ENCODE results near the gene TAF4. TPM values are rescaled to one million over a fixed set of nuclear protein-coding genes. Genes with fewer than 3 reads are reported as not detected.
A peak's percentile ranks its signal among the peaks of the same experiment; 100 is the strongest.

Gene TAF4
- total and polyA plus RNA-seq, 2 of the 13 experiments (the other 11 are each of a cell fraction or from before 2014, with no cell fraction given): 5.9 to 12.0 TPM

DNA sequence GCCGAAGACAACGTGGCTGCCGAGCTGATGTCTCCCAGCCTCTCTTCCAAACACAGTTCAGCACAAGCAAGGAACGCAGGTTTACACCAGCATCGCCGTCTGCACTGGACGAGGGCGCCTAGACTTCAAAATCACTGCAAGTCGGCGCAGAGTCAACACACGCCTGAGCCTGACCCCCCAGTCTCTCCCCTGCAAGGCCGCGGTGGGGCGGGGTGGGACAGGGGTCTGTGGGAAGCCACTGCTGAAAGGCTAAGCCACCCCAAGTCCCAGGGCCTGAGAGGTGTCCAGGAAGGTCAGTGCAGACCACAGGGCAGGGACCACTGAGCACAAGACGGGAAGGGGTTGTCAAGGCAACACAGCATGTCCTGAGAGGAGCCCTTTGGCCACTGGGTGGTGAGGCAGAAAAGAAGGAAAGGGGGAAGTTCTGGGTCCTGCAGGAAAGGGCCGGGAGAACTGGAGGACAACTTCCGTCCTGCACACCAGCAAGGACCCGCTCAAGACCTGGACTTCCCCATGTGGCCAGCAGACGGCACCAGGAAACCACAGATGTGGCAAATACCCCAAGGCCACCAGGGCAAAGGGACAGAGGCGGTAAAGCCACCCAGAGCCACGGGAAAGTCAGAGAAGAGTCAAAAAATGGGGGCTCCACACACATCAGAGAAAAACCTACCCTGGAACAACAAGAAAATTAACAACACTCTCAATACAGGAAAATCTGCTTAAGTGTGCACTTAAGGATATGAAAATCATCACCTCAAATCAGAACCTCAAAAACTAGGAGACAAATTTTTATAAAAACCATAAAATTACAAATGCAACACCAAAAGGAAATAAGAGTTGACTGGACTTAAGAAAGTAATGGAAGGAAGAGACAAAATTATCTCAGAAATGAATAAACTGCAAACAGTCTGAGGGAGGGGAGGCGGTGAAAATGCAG, 84.8 kb downstream of the TAF4 start (continued):
- TF ChIP-seq, protein P1, sequence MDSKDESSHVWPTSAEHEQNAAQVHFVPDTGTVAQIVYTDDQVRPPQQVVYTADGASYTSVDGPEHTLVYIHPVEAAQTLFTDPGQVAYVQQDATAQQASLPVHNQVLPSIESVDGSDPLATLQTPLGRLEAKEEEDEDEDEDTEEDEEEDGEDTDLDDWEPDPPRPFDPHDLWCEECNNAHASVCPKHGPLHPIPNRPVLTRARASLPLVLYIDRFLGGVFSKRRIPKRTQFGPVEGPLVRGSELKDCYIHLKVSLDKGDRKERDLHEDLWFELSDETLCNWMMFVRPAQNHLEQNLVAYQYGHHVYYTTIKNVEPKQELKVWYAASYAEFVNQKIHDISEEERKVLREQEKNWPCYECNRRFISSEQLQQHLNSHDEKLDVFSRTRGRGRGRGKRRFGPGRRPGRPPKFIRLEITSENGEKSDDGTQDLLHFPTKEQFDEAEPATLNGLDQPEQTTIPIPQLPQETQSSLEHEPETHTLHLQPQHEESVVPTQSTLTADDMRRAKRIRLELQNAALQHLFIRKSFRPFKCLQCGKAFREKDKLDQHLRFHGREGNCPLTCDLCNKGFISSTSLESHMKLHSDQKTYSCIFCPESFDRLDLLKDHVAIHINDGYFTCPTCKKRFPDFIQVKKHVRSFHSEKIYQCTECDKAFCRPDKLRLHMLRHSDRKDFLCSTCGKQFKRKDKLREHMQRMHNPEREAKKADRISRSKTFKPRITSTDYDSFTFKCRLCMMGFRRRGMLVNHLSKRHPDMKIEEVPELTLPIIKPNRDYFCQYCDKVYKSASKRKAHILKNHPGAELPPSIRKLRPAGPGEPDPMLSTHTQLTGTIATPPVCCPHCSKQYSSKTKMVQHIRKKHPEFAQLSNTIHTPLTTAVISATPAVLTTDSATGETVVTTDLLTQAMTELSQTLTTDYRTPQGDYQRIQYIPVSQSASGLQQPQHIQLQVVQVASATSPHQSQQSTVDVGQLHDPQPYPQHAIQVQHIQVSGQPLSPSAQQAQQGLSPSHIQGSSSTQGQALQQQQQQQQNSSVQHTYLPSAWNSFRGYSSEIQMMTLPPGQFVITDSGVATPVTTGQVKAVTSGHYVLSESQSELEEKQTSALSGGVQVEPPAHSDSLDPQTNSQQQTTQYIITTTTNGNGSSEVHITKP (CRISPR knock-in tag; IDR thresholded peaks at IDR 0.05; ENCODE audit: low read depth): no peak
- TF ChIP-seq, protein P2, sequence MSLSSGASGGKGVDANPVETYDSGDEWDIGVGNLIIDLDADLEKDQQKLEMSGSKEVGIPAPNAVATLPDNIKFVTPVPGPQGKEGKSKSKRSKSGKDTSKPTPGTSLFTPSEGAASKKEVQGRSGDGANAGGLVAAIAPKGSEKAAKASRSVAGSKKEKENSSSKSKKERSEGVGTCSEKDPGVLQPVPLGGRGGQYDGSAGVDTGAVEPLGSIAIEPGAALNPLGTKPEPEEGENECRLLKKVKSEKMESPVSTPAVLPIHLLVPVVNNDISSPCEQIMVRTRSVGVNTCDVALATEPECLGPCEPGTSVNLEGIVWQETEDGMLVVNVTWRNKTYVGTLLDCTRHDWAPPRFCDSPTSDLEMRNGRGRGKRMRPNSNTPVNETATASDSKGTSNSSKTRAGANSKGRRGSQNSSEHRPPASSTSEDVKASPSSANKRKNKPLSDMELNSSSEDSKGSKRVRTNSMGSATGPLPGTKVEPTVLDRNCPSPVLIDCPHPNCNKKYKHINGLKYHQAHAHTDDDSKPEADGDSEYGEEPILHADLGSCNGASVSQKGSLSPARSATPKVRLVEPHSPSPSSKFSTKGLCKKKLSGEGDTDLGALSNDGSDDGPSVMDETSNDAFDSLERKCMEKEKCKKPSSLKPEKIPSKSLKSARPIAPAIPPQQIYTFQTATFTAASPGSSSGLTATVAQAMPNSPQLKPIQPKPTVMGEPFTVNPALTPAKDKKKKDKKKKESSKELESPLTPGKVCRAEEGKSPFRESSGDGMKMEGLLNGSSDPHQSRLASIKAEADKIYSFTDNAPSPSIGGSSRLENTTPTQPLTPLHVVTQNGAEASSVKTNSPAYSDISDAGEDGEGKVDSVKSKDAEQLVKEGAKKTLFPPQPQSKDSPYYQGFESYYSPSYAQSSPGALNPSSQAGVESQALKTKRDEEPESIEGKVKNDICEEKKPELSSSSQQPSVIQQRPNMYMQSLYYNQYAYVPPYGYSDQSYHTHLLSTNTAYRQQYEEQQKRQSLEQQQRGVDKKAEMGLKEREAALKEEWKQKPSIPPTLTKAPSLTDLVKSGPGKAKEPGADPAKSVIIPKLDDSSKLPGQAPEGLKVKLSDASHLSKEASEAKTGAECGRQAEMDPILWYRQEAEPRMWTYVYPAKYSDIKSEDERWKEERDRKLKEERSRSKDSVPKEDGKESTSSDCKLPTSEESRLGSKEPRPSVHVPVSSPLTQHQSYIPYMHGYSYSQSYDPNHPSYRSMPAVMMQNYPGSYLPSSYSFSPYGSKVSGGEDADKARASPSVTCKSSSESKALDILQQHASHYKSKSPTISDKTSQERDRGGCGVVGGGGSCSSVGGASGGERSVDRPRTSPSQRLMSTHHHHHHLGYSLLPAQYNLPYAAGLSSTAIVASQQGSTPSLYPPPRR (CRISPR knock-in tag; IDR thresholded peaks at IDR 0.05; ENCODE audit: borderline replicate concordance): no peak
- TF ChIP-seq TEAD3 (CRISPR knock-in tag; optimal IDR thresholded peaks at IDR 0.05; ENCODE audit: borderline replicate concordance): peak; percentile 77
- TF ChIP-seq TCF7 (IDR thresholded peaks at IDR 0.05; ENCODE audit: low read depth): no peak
- 0 out of 2 replicates have a peak, but pooled peaks have one; percentile 43 for TF ChIP-seq ERF (CRISPR knock-in tag; IDR thresholded peaks at IDR 0.05)
- TF ChIP-seq EEA1 (CRISPR knock-in tag; IDR thresholded peaks at IDR 0.05; ENCODE audit: borderline replicate concordance): no peak; the same call in 1 of the 2 replicates
- TF ChIP-seq, protein P3, sequence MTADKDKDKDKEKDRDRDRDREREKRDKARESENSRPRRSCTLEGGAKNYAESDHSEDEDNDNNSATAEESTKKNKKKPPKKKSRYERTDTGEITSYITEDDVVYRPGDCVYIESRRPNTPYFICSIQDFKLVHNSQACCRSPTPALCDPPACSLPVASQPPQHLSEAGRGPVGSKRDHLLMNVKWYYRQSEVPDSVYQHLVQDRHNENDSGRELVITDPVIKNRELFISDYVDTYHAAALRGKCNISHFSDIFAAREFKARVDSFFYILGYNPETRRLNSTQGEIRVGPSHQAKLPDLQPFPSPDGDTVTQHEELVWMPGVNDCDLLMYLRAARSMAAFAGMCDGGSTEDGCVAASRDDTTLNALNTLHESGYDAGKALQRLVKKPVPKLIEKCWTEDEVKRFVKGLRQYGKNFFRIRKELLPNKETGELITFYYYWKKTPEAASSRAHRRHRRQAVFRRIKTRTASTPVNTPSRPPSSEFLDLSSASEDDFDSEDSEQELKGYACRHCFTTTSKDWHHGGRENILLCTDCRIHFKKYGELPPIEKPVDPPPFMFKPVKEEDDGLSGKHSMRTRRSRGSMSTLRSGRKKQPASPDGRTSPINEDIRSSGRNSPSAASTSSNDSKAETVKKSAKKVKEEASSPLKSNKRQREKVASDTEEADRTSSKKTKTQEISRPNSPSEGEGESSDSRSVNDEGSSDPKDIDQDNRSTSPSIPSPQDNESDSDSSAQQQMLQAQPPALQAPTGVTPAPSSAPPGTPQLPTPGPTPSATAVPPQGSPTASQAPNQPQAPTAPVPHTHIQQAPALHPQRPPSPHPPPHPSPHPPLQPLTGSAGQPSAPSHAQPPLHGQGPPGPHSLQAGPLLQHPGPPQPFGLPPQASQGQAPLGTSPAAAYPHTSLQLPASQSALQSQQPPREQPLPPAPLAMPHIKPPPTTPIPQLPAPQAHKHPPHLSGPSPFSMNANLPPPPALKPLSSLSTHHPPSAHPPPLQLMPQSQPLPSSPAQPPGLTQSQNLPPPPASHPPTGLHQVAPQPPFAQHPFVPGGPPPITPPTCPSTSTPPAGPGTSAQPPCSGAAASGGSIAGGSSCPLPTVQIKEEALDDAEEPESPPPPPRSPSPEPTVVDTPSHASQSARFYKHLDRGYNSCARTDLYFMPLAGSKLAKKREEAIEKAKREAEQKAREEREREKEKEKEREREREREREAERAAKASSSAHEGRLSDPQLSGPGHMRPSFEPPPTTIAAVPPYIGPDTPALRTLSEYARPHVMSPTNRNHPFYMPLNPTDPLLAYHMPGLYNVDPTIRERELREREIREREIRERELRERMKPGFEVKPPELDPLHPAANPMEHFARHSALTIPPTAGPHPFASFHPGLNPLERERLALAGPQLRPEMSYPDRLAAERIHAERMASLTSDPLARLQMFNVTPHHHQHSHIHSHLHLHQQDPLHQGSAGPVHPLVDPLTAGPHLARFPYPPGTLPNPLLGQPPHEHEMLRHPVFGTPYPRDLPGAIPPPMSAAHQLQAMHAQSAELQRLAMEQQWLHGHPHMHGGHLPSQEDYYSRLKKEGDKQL (CRISPR knock-in tag; IDR thresholded peaks at IDR 0.05; ENCODE audit: low read depth): no peak
- TF ChIP-seq FOXA3 (CRISPR knock-in tag; IDR thresholded peaks at IDR 0.05): no peak
- TF ChIP-seq, protein P4, sequence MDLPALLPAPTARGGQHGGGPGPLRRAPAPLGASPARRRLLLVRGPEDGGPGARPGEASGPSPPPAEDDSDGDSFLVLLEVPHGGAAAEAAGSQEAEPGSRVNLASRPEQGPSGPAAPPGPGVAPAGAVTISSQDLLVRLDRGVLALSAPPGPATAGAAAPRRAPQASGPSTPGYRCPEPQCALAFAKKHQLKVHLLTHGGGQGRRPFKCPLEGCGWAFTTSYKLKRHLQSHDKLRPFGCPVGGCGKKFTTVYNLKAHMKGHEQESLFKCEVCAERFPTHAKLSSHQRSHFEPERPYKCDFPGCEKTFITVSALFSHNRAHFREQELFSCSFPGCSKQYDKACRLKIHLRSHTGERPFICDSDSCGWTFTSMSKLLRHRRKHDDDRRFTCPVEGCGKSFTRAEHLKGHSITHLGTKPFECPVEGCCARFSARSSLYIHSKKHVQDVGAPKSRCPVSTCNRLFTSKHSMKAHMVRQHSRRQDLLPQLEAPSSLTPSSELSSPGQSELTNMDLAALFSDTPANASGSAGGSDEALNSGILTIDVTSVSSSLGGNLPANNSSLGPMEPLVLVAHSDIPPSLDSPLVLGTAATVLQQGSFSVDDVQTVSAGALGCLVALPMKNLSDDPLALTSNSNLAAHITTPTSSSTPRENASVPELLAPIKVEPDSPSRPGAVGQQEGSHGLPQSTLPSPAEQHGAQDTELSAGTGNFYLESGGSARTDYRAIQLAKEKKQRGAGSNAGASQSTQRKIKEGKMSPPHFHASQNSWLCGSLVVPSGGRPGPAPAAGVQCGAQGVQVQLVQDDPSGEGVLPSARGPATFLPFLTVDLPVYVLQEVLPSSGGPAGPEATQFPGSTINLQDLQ (CRISPR knock-in tag; IDR thresholded peaks at IDR 0.05): no peak
- no peak for TF ChIP-seq ZNF747 (CRISPR knock-in tag; IDR thresholded peaks at IDR 0.05; ENCODE audit: borderline replicate concordance)

Data from HepG2 (cell line).